ENCODE data around the gene FMN1.

Gene FMN1

GRCh38 chr15:32844118-32844711 lies 350.3 kb downstream of the FMN1 start:
- DNase-seq: no peak

DNA sequence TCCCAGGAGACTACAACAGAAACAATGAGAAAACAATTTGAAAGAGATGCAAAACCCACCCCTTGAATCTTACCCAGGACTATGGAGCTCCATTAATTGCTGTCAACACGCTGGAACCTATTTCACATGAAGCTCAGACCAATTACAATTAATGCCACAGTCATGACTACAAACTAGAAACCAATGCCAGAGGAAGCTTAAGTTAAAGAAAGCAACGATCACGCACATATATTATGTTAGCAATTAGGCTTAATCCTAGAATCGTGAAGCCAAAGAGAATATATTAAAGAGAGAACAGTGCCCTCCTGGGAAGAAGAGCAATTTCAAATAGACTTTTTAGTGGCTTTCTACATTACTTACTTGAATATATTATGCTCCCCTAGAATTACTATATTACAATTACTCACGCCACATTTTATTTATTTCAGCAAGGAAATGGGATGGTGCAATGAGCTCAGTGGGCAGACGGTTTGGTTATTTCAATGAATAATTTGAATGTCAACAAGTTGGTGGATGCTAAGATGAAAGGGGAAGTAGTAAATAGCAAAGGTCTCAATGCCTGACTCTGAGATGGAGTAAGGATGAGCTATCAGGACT lies 351.2 kb downstream of the FMN1 start:
- DNase-seq: no peak

GRCh38 chr15:32842081-32842480 lies 352.4 kb downstream of the FMN1 start:
- no peak for DNase-seq

DNA sequence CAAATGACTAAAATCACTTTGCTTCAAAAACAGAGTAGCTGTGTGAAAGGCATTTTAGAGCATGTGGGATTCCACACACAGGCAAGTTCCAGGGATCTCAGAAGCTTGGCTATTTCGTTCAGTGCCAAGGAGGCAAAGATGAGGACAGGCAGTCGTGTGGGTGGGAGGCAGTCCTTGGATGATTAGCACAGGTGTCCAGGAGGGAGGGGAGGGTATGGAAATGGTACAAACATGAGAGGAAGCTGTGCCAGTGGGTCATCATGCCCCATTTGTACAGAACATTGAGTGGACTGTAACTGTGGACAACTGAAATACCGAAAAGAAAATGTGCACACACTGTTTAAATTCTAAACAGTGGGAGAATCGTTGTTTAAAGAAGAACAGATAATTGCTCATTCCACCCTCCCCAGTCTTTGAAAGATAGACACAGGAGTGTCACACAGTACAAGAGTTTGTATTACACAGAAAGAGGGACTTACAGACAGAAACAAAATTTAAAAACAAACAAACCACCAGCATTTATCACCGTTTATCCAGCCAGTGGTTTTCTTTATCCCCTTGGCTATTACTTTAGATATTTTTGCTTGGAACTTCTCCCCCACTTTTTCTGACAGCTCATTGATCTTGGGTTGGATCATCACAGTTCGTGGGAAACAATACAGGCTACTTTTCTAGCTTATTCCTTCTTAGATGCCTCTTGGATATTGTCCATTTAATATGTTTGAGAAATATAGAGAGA lies 353.8 kb downstream of the FMN1 start:
- DNase-seq: no peak

DNA sequence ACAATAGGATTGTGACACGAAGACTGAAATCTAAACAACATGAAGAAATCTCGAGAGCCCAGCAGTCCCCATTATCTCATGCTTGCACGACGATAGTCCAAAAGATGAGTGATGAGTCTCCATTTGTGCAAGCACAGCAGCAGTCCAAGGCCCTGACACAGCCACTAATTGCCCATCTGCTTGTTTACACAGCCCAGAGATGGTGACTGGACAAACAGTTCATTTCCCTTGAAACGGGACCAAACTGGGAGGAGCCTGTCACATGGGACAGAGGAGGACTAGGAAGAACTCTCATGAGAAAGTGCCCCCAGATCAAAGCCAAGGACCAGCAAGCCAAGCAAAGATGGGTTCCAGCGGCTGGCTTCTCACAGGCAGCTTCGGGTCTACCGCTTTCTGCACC lies 355.7 kb downstream of the FMN1 start:
- DNase-seq: no peak

- no peak for DNase-seq
Measured at GRCh38 chr15:32838338-32838737, 356.2 kb downstream of the FMN1 start.

DNA sequence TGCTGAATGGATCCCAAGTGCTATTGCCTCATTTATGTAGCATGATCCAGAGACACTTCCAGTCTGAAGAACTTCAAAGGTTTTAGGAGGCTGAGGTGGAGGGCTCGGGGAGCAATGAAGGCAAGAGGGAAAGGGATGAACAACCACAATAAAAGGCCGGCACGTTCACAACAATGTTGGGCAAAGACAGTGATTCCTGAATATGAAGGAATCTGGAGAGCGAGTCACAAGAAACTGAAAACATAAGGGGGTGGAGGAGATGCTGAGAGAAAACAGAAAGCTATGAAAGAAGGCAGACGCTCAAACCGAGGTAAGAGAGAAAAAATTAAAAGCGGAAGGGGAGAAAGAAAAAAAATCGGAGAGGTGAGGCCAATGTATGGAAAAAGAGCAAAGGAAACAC lies 356.6 kb downstream of the FMN1 start:
- no peak for DNase-seq

GRCh38 chr15:32834156-32834555 lies 360.4 kb downstream of the FMN1 start:
- DNase-seq: no peak

- no peak for DNase-seq
Measured at GRCh38 chr15:32833379-32833821, 361.1 kb downstream of the FMN1 start.

- DNase-seq: no peak
Measured at GRCh38 chr15:32831485-32831884, 363.0 kb downstream of the FMN1 start.

DNA sequence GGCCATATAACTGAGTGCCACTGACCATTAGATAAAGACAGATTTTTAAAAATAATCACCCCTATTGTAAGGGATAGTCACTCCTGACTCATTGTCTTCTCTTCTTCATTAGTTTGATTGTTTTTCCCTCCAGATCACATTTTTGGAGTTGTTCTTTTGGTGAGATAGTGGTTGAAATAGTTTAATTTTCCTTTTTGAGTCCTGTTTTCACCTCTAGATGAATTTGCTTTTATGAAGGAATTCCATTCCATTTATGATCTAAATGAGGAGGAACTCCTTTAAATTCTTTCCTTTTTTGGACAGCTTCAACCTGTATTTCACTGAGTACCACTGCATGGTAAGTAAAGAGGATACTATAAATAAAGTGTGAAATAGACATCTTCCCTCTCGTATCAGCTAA lies 364.3 kb downstream of the FMN1 start:
- DNase-seq: no peak

- no peak for DNase-seq
Measured at GRCh38 chr15:32829436-32829835, 365.1 kb downstream of the FMN1 start.

DNA sequence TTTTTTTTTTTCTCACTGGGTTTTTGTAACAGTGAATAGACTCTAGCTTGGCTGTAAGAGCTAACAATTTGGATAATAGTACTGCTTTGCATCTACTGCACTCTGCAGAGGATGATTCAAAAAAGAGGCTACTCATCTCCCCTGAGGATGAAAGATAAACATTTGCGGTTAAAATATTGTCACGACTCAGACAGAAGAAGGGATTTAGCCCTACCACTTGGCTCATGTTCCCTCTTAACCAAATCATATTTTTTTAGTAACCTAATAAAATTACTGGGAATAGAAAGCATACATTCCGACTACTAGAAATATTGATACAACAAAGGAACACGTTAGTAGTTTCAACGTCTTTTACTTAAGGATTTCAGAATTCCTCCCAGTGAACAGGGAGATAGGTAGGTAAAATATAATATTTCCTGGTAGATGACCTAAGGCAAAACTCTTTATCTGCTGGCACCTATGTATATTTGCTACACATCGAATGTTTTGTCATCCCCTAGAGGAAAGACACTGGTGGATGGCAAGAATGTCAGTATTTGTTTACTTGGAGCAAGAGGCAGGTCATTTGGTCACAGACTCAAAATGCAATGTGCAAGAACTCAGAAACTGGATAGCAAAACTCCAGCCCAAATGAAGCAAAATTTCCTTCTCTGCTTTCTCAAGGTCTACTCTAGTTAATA lies 365.9 kb downstream of the FMN1 start:
- no peak for DNase-seq

GRCh38 chr15:32826685-32827084 lies 367.8 kb downstream of the FMN1 start:
- DNase-seq: no peak

- DNase-seq: no peak
Measured at GRCh38 chr15:32825219-32825618, 369.3 kb downstream of the FMN1 start.

GRCh38 chr15:32824777-32825176 lies 369.7 kb downstream of the FMN1 start:
- no peak for DNase-seq

- no peak for DNase-seq
Measured at GRCh38 chr15:32823750-32824149, 370.8 kb downstream of the FMN1 start.

DNA sequence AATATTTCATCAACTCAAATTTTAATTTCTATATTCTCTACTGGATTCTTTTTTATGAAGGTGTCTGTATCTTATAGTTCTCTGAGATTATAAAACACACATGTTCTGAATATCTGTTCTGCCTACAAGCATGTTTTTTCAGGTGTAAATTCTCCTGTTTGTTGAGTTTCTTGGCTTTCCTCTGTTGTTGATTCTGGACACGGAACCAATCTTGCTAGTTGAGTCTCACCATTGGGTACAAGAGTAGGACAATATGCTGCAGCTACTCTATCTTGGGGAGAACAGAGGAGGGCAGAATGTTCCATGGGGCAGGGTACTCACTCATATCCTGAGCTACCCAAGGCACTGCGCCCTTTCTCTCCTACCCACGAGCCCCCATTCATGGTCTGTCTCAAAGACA lies 371.8 kb downstream of the FMN1 start:
- no peak for DNase-seq

DNA sequence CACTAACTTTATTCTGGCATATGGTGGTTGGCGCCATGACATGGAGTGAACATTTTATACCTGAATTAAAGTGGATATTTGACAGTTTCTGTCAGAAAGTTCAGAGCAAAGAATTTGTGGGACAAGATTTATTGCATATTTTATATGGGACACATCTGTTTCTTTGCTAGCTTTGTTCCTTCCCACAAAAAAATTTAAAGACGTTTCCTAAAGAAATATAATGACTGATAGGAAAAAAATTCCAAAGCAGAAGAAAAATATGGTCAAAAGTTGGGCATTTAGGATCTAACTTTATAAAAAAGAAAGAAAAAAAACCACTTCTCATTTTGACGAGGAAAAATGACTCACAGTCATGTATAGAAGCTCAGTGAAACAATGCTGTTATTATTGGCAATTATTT lies 375.1 kb downstream of the FMN1 start:
- DNase-seq: no peak

DNA sequence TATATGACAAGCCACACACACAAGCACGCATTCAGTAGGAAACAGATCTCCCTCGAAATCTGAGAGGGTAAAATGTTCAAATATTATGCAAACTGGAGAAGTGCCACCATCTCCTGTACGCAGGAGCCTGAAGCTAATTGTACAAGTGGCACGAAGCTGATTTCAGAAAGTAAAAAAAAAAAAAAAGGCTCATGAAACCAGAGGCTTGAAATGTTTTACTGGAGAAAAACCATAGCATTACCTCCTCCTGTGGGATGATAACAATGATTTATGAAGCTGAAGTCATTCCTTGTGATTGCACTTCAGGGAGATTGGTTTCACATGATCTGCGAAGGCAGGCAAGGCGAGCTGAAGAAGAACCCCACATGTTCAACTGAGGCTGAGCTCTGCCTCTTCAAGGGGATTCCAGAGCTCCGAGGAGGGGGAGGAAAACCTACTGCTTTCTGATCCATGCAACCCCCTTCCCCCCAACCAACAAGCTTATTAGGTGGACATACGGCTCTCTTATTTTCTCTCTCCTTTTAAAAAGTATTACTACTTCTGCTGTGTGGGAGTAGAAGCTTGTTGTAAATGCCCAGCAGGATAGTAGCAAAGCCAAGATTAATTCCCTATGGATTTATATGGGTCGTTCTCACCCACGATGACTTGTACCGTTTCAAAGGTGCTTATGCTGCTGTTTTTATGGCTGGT lies 375.6 kb downstream of the FMN1 start:
- no peak for DNase-seq

- no peak for DNase-seq
Measured at GRCh38 chr15:32817577-32817976, 376.9 kb downstream of the FMN1 start.

DNA sequence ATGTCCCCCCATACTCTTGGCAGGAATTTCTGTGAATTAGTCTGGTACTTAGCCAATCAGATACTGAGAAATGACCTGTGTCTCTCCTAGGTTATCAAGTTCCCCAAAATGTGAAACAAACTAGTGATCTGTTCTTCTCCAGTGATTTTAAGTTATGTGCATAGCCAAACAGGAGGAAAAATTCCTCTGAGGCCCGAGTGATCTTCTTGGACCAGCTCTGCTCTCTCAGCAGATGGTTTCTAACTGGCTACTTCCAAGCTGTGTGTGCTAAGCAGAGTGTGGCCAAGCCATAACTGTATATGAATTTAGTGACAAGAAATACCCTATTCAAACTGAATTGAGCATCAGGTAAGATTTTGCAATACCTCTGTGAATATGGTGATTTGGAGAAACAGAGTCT lies 387.2 kb downstream of the FMN1 start:
- DNase-seq: no peak

DNA sequence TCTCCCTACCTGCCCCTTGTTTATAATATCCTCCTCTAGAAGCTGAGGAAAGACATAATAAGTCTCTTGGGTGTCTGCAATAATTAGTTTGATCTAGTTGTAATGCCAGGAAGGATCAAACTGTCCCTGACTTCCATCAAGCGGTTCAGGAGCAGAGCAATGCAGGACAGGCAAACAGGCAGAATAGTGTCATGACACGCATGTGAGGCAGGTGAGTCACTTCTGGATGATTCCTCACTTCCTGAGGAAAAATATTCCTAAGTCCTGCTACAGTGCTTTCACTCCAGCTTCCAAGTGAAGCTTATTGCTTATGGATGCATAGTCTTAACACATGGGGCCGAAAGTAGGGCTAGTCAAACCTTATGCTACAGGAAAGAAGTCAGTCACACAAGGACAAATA lies 390.9 kb downstream of the FMN1 start:
- DNase-seq: no peak

Measured in effector CD4-positive, alpha-beta T cell (primary cell).